ENCODE measurements around the gene TNFRSF1B.

- no peak for TF ChIP-seq CTCF (IDR thresholded peaks at IDR 0.05)
- TF ChIP-seq POLR2A (IDR thresholded peaks at IDR 0.05) = no peak
- TF ChIP-seq EP300 (IDR thresholded peaks at IDR 0.05) = no peak
These were observed 8.3 kb upstream of the TNFRSF1B start for GRCh38 chr1:12158357-12159092.

Data from tibial nerve (tissue), 4 donors.